Astrocyte (in vitro differentiated cells and primary cell): Measurements from ENCODE around the gene ACADS. TPM values are rescaled to one million over a fixed set of nuclear protein-coding genes. Genes with fewer than 3 reads are reported as not detected.

Source experiments
- DNase-seq: peaks from one replicate; pipeline ENCODE4 v3.0.0-alpha.2; 2010; ENCODE audit warnings: low read depth
- FAIRE-seq: peaks from 2 replicates; lab custom pipeline; 2011; peaks lifted over from hg19 to GRCh38; lab: Jason Lieb, UNC
- H2AFZ ChIP-seq: 2 replicates; pipeline ENCODE4 v1.6.0; 2012; ENCODE audit warnings: low read depth, low read length, inconsistent platforms
- H3K27ac ChIP-seq: 2 replicates; pipeline ENCODE4 v1.5.1; 2011; ENCODE audit warnings: low read depth, low read length, inconsistent platforms
- H3K27me3 ChIP-seq: 2 replicates; pipeline ENCODE4 v1.6.0; 2011; ENCODE audit warnings: low read length, inconsistent platforms; ENCODE audit not compliant: insufficient read depth
- H3K36me3 ChIP-seq: 2 replicates; pipeline ENCODE4 v1.5.1; 2011; ENCODE audit warnings: low read length, inconsistent platforms; ENCODE audit not compliant: insufficient read depth
- H3K4me1 ChIP-seq: 2 replicates; pipeline ENCODE4 v1.5.1; 2011; ENCODE audit warnings: low read length, inconsistent platforms; ENCODE audit not compliant: insufficient read depth
- H3K4me2 ChIP-seq: 2 replicates; pipeline ENCODE4 v1.6.0; 2012; ENCODE audit warnings: low read length, inconsistent platforms
- H3K4me3 ChIP-seq: 2 replicates; pipeline ENCODE4 v1.5.1; 2011; ENCODE audit warnings: low read depth, mild to moderate bottlenecking, low read length, inconsistent platforms; ENCODE audit not compliant: insufficient read depth
- H3K79me2 ChIP-seq: 2 replicates; pipeline ENCODE4 v1.6.0; 2012; ENCODE audit warnings: mild to moderate bottlenecking, low read length, inconsistent platforms; ENCODE audit not compliant: insufficient read depth
- H3K9ac ChIP-seq: 2 replicates; pipeline ENCODE4 v1.6.0; 2012; ENCODE audit warnings: mild to moderate bottlenecking, low read length, inconsistent platforms
- H3K9me3 ChIP-seq: 2 replicates; pipeline ENCODE4 v1.5.1; 2012; ENCODE audit warnings: low read depth, mild to moderate bottlenecking, low read length, inconsistent platforms; ENCODE audit not compliant: insufficient read depth
- H4K20me1 ChIP-seq: 2 replicates; pipeline ENCODE4 v1.6.0; 2012; ENCODE audit warnings: low read length, inconsistent platforms; ENCODE audit not compliant: insufficient read depth
- H3K27ac Mint-ChIP-seq: one replicate; pipeline ENCODE4 v1.8.0; 2021; ENCODE audit warnings: mild to moderate bottlenecking, mixed read lengths; ENCODE audit not compliant: unreplicated experiment
- H3K27me3 Mint-ChIP-seq: one replicate; pipeline ENCODE4 v1.8.0; 2021; ENCODE audit warnings: low read depth, mixed read lengths; ENCODE audit not compliant: unreplicated experiment
- H3K36me3 Mint-ChIP-seq: one replicate; pipeline ENCODE4 v1.8.0; 2021; ENCODE audit warnings: low read depth, mixed read lengths; ENCODE audit not compliant: unreplicated experiment
- H3K4me1 Mint-ChIP-seq: one replicate; pipeline ENCODE4 v1.8.0; 2021; ENCODE audit warnings: low read depth, mixed read lengths; ENCODE audit not compliant: unreplicated experiment
- H3K4me3 Mint-ChIP-seq: one replicate; pipeline ENCODE4 v1.8.0; 2021; ENCODE audit warnings: mild to moderate bottlenecking, moderate library complexity, mixed read lengths; ENCODE audit not compliant: unreplicated experiment
- H3K9me3 Mint-ChIP-seq: one replicate; pipeline ENCODE4 v1.8.0; 2021; ENCODE audit warnings: mild to moderate bottlenecking, mixed read lengths; ENCODE audit not compliant: unreplicated experiment
- CTCF ChIP-seq: IDR thresholded peaks from 2 replicates; pipeline ENCODE4 v1.5.1; 2011; ENCODE audit warnings: low read depth, mild to moderate bottlenecking, inconsistent platforms, low read length, moderate library complexity; ENCODE audit not compliant: insufficient read depth
- EZH2 ChIP-seq: IDR thresholded peaks from 2 replicates; pipeline ENCODE4 v1.6.1; 2012; ENCODE audit warnings: mild to moderate bottlenecking, low read length, inconsistent platforms; ENCODE audit not compliant: insufficient read depth
- total RNA-seq: library from RNA; stranded (reverse); gene quantifications from 2 replicates; pipeline ENCODE4 v1.2.1, GENCODE V29; 2021

Gene ACADS
- total RNA-seq, 1 donor from 2014 or later: 2.8 TPM

- no peak for DNase-seq
- Histone ChIP-seq H3K79me2 (peaks cover 35% of the 10 kb centered on the region), H3K27ac (no peak overlapping the region), H3K27me3 (no peaks in the 10 kb centered on the region), H3K9ac (no peak overlapping the region), H2AFZ (no peak overlapping the region), H3K4me3 (no peak overlapping the region), H3K4me1 (peaks cover 13% of the 10 kb centered on the region), H3K9me3 (no peaks in the 10 kb centered on the region), H4K20me1 (peaks cover 30% of the 10 kb centered on the region), H3K36me3 (no peaks in the 10 kb centered on the region), H3K4me2 (peak overlapping the region; percentile 92)
- Mint-ChIP-seq H3K27me3 (no peaks in the 10 kb centered on the region), H3K4me1 (peaks cover 12% of the 10 kb centered on the region), H3K4me3 (peak overlapping the region; percentile 89), H3K9me3 (no peaks in the 10 kb centered on the region), H3K36me3 (no peaks in the 10 kb centered on the region), H3K27ac (no peak overlapping the region)
- FAIRE-seq: no peak
- TF ChIP-seq EZH2 (no peak), CTCF (no peak)
Observed at GRCh38 chr12:120685522-120685921, 40.1 kb upstream of the ACADS start.

- TF ChIP-seq EZH2 (no peak), CTCF (no peak)
- Histone ChIP-seq H3K9ac (peak overlapping the region; percentile 88), H3K27ac (peak overlapping the region; percentile 96), H3K36me3 (no peaks in the 10 kb centered on the region), H3K4me2 (peak overlapping the region; percentile 92), H3K4me3 (peak overlapping the region; percentile 75), H3K4me1 (peaks cover 13% of the 10 kb centered on the region), H3K27me3 (no peaks in the 10 kb centered on the region), H4K20me1 (peaks cover 37% of the 10 kb centered on the region), H2AFZ (peak overlapping the region; percentile 83), H3K9me3 (no peaks in the 10 kb centered on the region), H3K79me2 (peaks cover 42% of the 10 kb centered on the region)
- DNase-seq (peak; percentile 91), FAIRE-seq (no peak)
- Mint-ChIP-seq H3K27me3 (no peaks in the 10 kb centered on the region), H3K9me3 (no peaks in the 10 kb centered on the region), H3K4me3 (peak overlapping the region; percentile 89), H3K27ac (peak overlapping the region; percentile 94), H3K4me1 (peaks cover 12% of the 10 kb centered on the region), H3K36me3 (no peaks in the 10 kb centered on the region)
Observed at GRCh38 chr12:120686151-120686689, 39.4 kb upstream of the ACADS start.
